Activated T-cell treated with anti-CD3 and anti-CD28 coated beads, Interleukin-2, amount 50 U/mL, for 24 hours (primary cell): ENCODE measurements around the gene CBARP.

ENCODE experiments used
- DNase-seq: peaks from one replicate; pipeline ENCODE4 v3.0.0-alpha.2; 2020
- H3K27ac Mint-ChIP-seq: 2 replicates; pipeline ENCODE4 v1.8.0; 2020; ENCODE audit warnings: mild to moderate bottlenecking, mixed read lengths
- H3K27me3 Mint-ChIP-seq: 2 replicates; pipeline ENCODE4 v1.8.0; 2020; ENCODE audit warnings: mixed read lengths
- H3K36me3 Mint-ChIP-seq: 2 replicates; pipeline ENCODE4 v1.8.0; 2020; ENCODE audit warnings: low read depth, mixed read lengths
- H3K4me1 Mint-ChIP-seq: 2 replicates; pipeline ENCODE4 v1.8.0; 2020; ENCODE audit warnings: low read depth, mixed read lengths
- H3K4me3 Mint-ChIP-seq: 2 replicates; pipeline ENCODE4 v1.8.0; 2020; ENCODE audit warnings: mild to moderate bottlenecking, moderate library complexity, mixed read lengths
- H3K9me3 Mint-ChIP-seq: 2 replicates; pipeline ENCODE4 v1.8.0; 2020; ENCODE audit warnings: mixed read lengths

Gene CBARP

GRCh38 chr19:1226227-1226518, 11.6 kb downstream of the CBARP start:
- Mint-ChIP-seq H3K36me3 (peaks cover 18% of the 10 kb centered on the region), H3K27me3 (no peaks in the 10 kb centered on the region), H3K27ac (no peak overlapping the region), H3K4me1 (no peaks in the 10 kb centered on the region), H3K4me3 (no peak overlapping the region), H3K9me3 (no peaks in the 10 kb centered on the region)
- DNase-seq = no peak

DNA sequence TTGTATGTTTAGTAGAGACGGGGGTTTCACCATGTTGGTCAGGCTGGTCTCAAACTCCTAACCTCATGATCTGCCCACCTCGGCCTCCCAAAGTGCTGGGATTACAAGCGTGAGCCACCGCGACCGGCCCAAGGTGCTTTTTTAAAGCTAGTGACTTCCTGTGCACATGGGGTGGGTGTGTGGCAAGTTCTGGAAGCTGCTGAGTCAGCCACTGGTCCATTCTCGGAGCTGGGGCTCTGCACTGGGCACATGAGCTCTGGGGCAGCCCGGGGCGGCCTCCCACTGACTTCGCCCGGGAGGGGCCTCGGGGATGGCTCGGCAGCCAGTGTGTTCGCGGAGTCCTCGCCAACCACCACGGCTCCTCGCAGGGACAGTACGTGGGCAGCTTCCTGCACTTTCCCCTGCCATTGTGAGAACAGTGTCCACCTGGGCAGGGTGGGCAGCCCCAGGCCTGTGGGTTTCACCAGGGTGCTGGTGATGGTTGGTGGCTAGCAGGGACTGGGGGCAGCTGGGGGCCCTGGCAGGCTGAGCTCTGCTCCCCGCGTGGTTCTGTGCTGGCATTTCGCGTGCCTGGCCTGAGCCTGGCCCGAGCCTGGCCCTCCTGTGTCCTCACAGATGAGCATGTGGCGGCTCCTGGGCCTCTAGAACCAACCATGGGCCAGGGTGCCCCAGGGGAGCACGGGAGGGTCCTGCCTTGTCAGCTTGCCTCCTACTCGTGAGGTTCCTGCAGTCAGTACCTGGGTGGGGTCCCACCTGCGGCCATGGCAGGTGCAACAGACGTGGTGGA, 12.2 kb downstream of the CBARP start:
- Mint-ChIP-seq H3K36me3 (peaks cover 23% of the 10 kb centered on the region), H3K9me3 (no peaks in the 10 kb centered on the region), H3K27ac (no peak overlapping the region), H3K4me3 (no peak overlapping the region), H3K4me1 (no peaks in the 10 kb centered on the region), H3K27me3 (no peaks in the 10 kb centered on the region)
- no peak for DNase-seq

- no peaks in the 10 kb centered on the region for H3K4me1 Mint-ChIP-seq
- H3K36me3 Mint-ChIP-seq = peaks cover 24% of the 10 kb centered on the region
- H3K9me3 Mint-ChIP-seq = no peaks in the 10 kb centered on the region
Observed at GRCh38 chr19:1224847-1225246, 13.0 kb downstream of the CBARP start.

DNA sequence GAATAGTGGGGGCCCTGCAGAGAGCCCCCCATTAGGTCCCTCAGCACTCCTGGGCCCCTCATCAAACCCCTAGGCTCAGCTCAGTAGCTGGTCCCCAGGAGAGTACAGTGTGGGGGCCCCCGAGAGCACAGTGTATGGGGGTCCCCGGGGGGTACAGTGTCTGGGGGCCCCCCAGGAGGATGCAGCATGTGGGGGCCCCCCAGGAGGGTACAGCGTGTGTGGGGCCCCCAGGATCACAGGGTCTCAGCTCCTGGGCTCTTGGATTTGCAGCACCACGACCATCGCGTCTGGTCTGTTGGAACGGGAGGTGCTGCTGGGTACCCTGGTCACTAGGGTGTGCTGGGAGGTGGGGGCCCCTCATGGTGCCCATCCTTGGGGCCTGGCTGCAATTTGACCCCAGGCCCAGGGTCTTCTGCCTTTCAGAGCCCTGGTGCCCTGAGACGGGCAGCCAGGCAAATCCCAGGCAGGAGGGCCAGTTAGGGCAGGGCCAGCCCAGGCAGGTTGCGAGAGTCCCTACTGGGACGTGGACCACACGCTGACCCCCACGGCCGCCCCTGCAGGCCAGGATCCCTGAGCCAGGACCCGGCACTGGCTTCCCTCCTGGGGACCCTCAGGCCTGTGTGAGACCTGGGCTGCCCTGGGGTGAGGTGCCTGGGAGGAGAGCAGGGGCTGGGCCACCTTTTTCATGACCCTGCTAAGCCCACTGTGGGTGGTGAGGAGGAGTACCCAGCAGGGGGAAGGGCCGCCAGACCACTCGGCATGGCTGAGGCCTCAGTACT, 13.6 kb downstream of the CBARP start:
- Mint-ChIP-seq H3K27ac (no peak overlapping the region), H3K9me3 (no peaks in the 10 kb centered on the region), H3K4me1 (no peaks in the 10 kb centered on the region), H3K36me3 (peaks cover 26% of the 10 kb centered on the region), H3K27me3 (no peaks in the 10 kb centered on the region), H3K4me3 (no peak overlapping the region)
- DNase-seq = no peak

More at GRCh38 chr19:1224847-1225246, 13.0 kb downstream of the CBARP start:
- H3K27ac Mint-ChIP-seq = no peak overlapping the region
- H3K27me3 Mint-ChIP-seq = no peaks in the 10 kb centered on the region
- H3K4me3 Mint-ChIP-seq = no peak overlapping the region
- no peak for DNase-seq

- Mint-ChIP-seq H3K27me3 (no peaks in the 10 kb centered on the region), H3K4me1 (no peaks in the 10 kb centered on the region), H3K9me3 (no peaks in the 10 kb centered on the region), H3K4me3 (no peak overlapping the region), H3K36me3 (peaks cover 25% of the 10 kb centered on the region), H3K27ac (no peak overlapping the region)
- peak; percentile 50 for DNase-seq
Observed at GRCh38 chr19:1223018-1223855, 14.6 kb downstream of the CBARP start.

- H3K4me1 Mint-ChIP-seq = no peaks in the 10 kb centered on the region
- no peak overlapping the region for H3K4me3 Mint-ChIP-seq
- H3K27me3 Mint-ChIP-seq = no peaks in the 10 kb centered on the region
- H3K27ac Mint-ChIP-seq = no peak overlapping the region
- no peak for DNase-seq
- H3K36me3 Mint-ChIP-seq = peaks cover 24% of the 10 kb centered on the region
- no peaks in the 10 kb centered on the region for H3K9me3 Mint-ChIP-seq
Observed at GRCh38 chr19:1222394-1222793, 15.4 kb downstream of the CBARP start.

DNA sequence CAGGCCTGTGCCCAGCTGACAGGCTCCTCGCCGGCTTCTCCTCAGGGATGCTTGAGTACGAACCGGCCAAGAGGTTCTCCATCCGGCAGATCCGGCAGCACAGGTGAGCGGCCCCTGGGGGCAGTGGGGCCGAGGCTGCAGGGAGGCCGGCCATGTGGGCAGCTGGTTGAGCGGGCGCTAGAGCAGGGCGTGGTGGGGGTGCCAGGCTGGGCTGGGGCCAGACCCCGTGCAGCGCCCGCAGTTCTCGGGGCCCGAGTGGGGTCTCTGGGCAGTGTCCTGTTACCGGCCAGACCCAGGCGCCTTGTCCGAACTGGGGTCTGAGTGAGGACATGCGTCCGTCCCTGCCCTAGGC, 15.9 kb downstream of the CBARP start:
- H3K27ac Mint-ChIP-seq = no peak overlapping the region
- no peak for DNase-seq
- peaks cover 23% of the 10 kb centered on the region for H3K36me3 Mint-ChIP-seq
- H3K27me3 Mint-ChIP-seq = no peaks in the 10 kb centered on the region
- H3K9me3 Mint-ChIP-seq = no peaks in the 10 kb centered on the region
- H3K4me1 Mint-ChIP-seq = peaks cover 2% of the 10 kb centered on the region
- H3K4me3 Mint-ChIP-seq = no peak overlapping the region

GRCh38 chr19:1220976-1221903, 16.6 kb downstream of the CBARP start:
- Mint-ChIP-seq H3K4me3 (no peak overlapping the region), H3K27ac (no peak overlapping the region), H3K36me3 (peaks cover 28% of the 10 kb centered on the region), H3K27me3 (no peaks in the 10 kb centered on the region), H3K9me3 (no peaks in the 10 kb centered on the region), H3K4me1 (peaks cover 4% of the 10 kb centered on the region)
- no peak for DNase-seq

GRCh38 chr19:1220477-1220930, 17.3 kb downstream of the CBARP start:
- no peak for DNase-seq
- peaks cover 33% of the 10 kb centered on the region for H3K36me3 Mint-ChIP-seq
- H3K27me3 Mint-ChIP-seq = no peaks in the 10 kb centered on the region
- no peak overlapping the region for H3K27ac Mint-ChIP-seq
- peaks cover 8% of the 10 kb centered on the region for H3K4me1 Mint-ChIP-seq
- no peaks in the 10 kb centered on the region for H3K9me3 Mint-ChIP-seq
- no peak overlapping the region for H3K4me3 Mint-ChIP-seq

DNA sequence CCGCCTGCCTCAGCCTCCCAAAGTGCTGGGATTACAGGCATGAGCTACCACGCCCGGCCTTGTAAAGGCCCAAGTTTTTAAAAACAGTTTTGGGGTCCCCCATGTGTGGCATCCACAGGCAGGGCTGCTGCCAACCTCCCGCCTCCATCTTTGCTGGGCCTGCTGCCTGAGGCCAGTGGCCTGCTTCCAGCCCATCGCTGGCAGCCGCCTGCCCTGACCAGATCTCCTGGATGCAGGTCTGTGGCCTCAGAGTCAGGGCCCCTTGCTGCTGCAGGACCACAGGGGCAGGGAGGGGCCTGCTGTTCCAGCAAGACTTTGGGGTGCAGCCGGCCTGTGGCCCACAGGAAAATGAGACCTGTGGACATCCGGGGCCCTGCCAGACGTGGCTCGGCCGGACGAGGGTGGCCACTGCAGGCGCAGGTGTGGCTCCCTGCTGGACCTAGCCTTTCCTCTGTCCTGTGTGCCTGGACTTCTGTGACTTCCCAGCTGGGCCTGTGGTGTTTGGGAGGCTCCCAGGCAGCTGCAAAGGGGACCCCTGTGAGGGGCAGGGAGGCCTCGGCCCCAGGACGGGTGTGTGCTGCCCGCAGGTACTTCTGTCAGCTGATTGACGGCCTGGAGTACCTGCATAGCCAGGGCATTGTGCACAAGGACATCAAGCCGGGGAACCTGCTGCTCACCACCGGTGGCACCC, 17.9 kb downstream of the CBARP start:
- Mint-ChIP-seq H3K9me3 (no peaks in the 10 kb centered on the region), H3K27me3 (no peaks in the 10 kb centered on the region), H3K27ac (no peak overlapping the region), H3K4me1 (peaks cover 8% of the 10 kb centered on the region), H3K36me3 (peaks cover 34% of the 10 kb centered on the region), H3K4me3 (no peak overlapping the region)
- DNase-seq = no peak

GRCh38 chr19:1218751-1219567, 18.8 kb downstream of the CBARP start:
- Mint-ChIP-seq H3K4me1 (peaks cover 12% of the 10 kb centered on the region), H3K27me3 (no peaks in the 10 kb centered on the region), H3K9me3 (no peaks in the 10 kb centered on the region), H3K4me3 (no peak overlapping the region), H3K27ac (no peak overlapping the region), H3K36me3 (peaks cover 39% of the 10 kb centered on the region)
- no peak for DNase-seq

DNA sequence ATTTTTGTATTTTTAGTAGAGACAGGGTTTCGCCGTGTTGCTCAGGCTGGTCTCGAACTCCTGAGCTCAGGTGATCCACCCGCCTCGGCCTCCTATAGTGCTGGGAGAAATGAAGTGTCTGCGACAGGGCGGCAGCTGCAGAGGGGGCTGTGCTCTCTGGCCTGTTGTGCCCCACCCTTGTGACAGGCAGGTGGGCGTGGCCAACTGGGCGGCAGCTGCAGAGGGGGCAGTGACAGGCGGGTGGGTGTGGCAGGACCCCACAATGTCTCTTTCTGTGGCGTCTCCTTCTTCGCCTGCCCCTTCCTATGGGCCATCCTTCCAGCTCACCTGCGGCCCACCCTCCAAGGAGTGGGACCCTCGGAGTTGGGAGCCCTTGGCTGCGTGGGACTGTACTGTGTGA, 20.4 kb downstream of the CBARP start:
- Mint-ChIP-seq H3K9me3 (no peaks in the 10 kb centered on the region), H3K36me3 (peaks cover 39% of the 10 kb centered on the region), H3K27ac (peak overlapping the region; percentile 40), H3K4me1 (peaks cover 22% of the 10 kb centered on the region), H3K27me3 (no peaks in the 10 kb centered on the region), H3K4me3 (no peak overlapping the region)
- no peak for DNase-seq

- Mint-ChIP-seq H3K27ac (peak overlapping the region; percentile 44), H3K9me3 (no peaks in the 10 kb centered on the region), H3K27me3 (no peaks in the 10 kb centered on the region), H3K4me1 (peaks cover 22% of the 10 kb centered on the region), H3K4me3 (no peak overlapping the region), H3K36me3 (peaks cover 40% of the 10 kb centered on the region)
- DNase-seq = no peak
Observed at GRCh38 chr19:1216756-1217155, 21.0 kb downstream of the CBARP start.
